T-helper 1 cell treated with Interleukin-12 subunit alpha and Interleukin-12 subunit beta and Interleukin-4 antibody, amounts not matched to agents 30 μg/mL and 1 μg/mL, for 36 hours (primary cell): ENCODE data around the gene SERPINB8.

Experiments used
- H3K27ac Mint-ChIP-seq: one replicate; pipeline ENCODE4 v1.8.0; 2021; ENCODE audit warnings: mild to moderate bottlenecking, mixed read lengths
- H3K27me3 Mint-ChIP-seq: one replicate; pipeline ENCODE4 v1.8.0; 2021; ENCODE audit warnings: low read depth, mixed read lengths
- H3K36me3 Mint-ChIP-seq: one replicate; pipeline ENCODE4 v1.8.0; 2021; ENCODE audit warnings: low read depth, mixed read lengths
- H3K4me1 Mint-ChIP-seq: one replicate; pipeline ENCODE4 v1.8.0; 2021; ENCODE audit warnings: low read depth, mixed read lengths
- H3K4me3 Mint-ChIP-seq: one replicate; pipeline ENCODE4 v1.8.0; 2021; ENCODE audit warnings: mild to moderate bottlenecking, moderate library complexity, mixed read lengths
- H3K9me3 Mint-ChIP-seq: one replicate; pipeline ENCODE4 v1.8.0; 2021; ENCODE audit warnings: mixed read lengths

Gene SERPINB8

DNA sequence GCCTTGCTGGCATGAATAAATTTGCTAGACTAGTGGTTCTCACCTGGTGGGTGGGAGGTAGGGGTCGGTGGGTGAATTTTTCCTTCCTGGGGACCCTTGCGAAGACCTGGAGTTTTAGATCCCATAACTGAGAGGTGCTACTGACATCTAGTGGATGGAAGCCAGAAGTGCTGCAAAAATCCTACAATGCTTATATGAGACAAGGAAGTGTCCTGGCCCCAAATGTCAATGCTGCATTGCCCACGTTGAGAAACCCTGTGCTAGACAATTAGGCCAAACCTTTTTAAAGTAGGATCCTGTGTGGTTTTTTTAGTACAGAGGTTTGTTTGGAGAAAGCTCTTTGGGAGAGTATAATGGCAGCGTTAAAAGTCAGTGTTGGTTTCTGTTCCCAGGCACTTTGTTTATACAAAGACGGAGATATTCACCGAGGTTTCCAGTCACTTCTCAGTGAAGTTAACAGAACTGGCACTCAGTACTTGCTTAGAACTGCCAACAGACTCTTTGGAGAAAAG is 9.6 kb downstream of the SERPINB8 start:
- Mint-ChIP-seq H3K36me3 (peaks cover 15% of the 10 kb centered on the region), H3K4me1 (peaks cover 33% of the 10 kb centered on the region), H3K27me3 (no peaks in the 10 kb centered on the region), H3K27ac (peak overlapping the region; percentile 45), H3K9me3 (no peaks in the 10 kb centered on the region), H3K4me3 (no peak overlapping the region)

GRCh38 chr18:63980027-63980426 is 10.1 kb downstream of the SERPINB8 start:
- Mint-ChIP-seq H3K4me3 (no peak overlapping the region), H3K9me3 (no peaks in the 10 kb centered on the region), H3K27me3 (no peaks in the 10 kb centered on the region), H3K27ac (peak overlapping the region; percentile 60), H3K36me3 (peaks cover 18% of the 10 kb centered on the region), H3K4me1 (peaks cover 28% of the 10 kb centered on the region)

GRCh38 chr18:63980896-63981460 is 11.1 kb downstream of the SERPINB8 start:
- Mint-ChIP-seq H3K27me3 (no peaks in the 10 kb centered on the region), H3K36me3 (peaks cover 18% of the 10 kb centered on the region), H3K27ac (peak overlapping the region; percentile 1), H3K4me1 (peaks cover 27% of the 10 kb centered on the region), H3K4me3 (no peak overlapping the region), H3K9me3 (no peaks in the 10 kb centered on the region)

DNA sequence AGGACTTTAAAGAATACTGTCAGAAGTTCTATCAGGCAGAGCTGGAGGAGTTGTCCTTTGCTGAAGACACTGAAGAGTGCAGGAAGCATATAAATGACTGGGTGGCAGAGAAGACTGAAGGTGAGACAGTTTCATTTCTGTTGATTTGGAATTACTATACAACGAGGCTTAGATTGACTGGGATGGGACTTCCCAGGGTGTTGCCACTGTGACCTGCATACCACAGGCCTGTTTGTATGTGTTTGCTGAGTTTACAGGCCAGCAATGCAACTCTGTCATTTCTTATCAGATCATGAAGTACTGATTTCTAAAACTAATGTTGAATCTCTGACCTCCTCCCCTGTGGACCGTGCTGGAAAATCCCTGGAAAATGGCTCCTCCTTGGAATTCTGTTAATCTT is 11.8 kb downstream of the SERPINB8 start:
- Mint-ChIP-seq H3K27me3 (no peaks in the 10 kb centered on the region), H3K36me3 (peaks cover 24% of the 10 kb centered on the region), H3K27ac (no peak overlapping the region), H3K9me3 (no peaks in the 10 kb centered on the region), H3K4me1 (peaks cover 27% of the 10 kb centered on the region), H3K4me3 (no peak overlapping the region)

DNA sequence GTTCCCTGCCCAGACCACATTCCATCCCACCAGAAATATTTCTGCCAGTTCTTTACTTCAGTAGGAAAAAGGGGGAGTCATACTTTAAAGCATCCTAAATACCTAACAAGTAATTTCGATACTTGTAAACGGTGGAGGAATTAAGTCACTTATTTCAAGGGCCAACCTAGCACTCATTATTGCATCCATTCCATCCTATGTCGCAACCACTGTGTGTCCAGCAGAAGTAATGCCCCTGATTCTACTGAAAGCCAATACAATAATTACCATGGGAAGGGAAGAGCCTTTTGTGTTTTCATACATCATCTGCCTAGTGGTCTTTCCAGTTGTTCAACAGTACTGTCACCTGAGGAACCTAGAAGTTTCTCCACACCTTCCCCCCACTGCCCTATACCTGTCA is 12.5 kb downstream of the SERPINB8 start:
- Mint-ChIP-seq H3K4me1 (peaks cover 27% of the 10 kb centered on the region), H3K27ac (peak overlapping the region; percentile 69), H3K27me3 (no peaks in the 10 kb centered on the region), H3K4me3 (no peak overlapping the region), H3K36me3 (peaks cover 26% of the 10 kb centered on the region), H3K9me3 (no peaks in the 10 kb centered on the region)

GRCh38 chr18:63986885-63987284 is 17.0 kb downstream of the SERPINB8 start:
- Mint-ChIP-seq H3K36me3 (peaks cover 22% of the 10 kb centered on the region), H3K27ac (no peak overlapping the region), H3K9me3 (no peaks in the 10 kb centered on the region), H3K27me3 (no peaks in the 10 kb centered on the region), H3K4me3 (no peak overlapping the region), H3K4me1 (peaks cover 3% of the 10 kb centered on the region)

DNA sequence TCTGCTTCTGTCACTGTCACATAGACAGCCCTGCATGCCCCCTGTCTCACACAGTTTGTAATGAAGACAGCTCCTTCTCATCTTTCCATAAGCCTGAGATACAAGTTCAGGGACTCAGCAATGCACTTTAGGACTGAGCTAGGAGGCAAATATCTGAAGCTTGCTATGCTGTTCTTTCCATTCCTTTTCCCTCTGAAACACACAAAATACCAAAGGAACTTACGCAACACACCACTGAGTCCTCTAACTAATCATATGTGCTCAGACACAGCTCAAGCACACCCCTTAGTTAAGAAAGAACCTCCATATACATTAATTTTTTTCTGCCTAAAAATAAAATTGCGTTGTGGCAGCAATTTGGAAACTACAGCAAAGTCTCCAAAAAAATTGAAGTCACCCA is 17.9 kb downstream of the SERPINB8 start:
- Mint-ChIP-seq H3K27me3 (no peaks in the 10 kb centered on the region), H3K9me3 (no peaks in the 10 kb centered on the region), H3K27ac (no peak overlapping the region), H3K4me1 (peaks cover 5% of the 10 kb centered on the region), H3K4me3 (no peak overlapping the region), H3K36me3 (peaks cover 18% of the 10 kb centered on the region)

GRCh38 chr18:63992751-63993150 is 22.9 kb downstream of the SERPINB8 start:
- Mint-ChIP-seq H3K27ac (no peak overlapping the region), H3K4me1 (peaks cover 3% of the 10 kb centered on the region), H3K36me3 (peaks cover 3% of the 10 kb centered on the region), H3K4me3 (no peak overlapping the region), H3K27me3 (no peaks in the 10 kb centered on the region), H3K9me3 (peaks cover 11% of the 10 kb centered on the region)

GRCh38 chr18:63994783-63995399 is 25.0 kb downstream of the SERPINB8 start:
- H3K9me3 Mint-ChIP-seq, result peaks cover 11% of the 10 kb centered on the region
- H3K4me1 Mint-ChIP-seq, result peaks cover 3% of the 10 kb centered on the region
- no peaks in the 10 kb centered on the region for H3K27me3 Mint-ChIP-seq
- H3K4me3 Mint-ChIP-seq, result no peak overlapping the region
- H3K36me3 Mint-ChIP-seq, result peaks cover 2% of the 10 kb centered on the region
- no peak overlapping the region for H3K27ac Mint-ChIP-seq

DNA sequence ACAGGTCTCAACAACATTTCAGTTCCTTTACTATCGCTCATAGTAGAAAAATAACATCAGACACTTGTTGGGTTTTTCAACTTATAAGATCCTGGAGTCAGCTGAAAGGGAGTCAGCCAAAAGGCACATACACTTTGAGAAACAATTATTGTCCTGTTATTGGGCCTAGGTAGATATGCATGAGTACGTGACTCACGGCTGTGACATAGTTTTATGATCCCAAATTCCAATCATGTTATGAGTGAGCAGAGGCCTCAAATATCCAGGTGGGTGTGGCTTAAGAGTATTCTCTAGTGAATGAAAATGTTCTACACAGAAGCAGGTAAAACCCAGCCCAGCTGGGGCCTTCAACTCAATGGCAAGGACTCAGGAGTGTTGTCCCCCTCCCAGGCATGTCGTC is 27.2 kb downstream of the SERPINB8 start:
- peaks cover 14% of the 10 kb centered on the region for H3K9me3 Mint-ChIP-seq
- no peak overlapping the region for H3K27ac Mint-ChIP-seq
- no peaks in the 10 kb centered on the region for H3K27me3 Mint-ChIP-seq
- H3K4me3 Mint-ChIP-seq, result no peak overlapping the region
- H3K4me1 Mint-ChIP-seq, result peaks cover 3% of the 10 kb centered on the region
- peaks cover 2% of the 10 kb centered on the region for H3K36me3 Mint-ChIP-seq

DNA sequence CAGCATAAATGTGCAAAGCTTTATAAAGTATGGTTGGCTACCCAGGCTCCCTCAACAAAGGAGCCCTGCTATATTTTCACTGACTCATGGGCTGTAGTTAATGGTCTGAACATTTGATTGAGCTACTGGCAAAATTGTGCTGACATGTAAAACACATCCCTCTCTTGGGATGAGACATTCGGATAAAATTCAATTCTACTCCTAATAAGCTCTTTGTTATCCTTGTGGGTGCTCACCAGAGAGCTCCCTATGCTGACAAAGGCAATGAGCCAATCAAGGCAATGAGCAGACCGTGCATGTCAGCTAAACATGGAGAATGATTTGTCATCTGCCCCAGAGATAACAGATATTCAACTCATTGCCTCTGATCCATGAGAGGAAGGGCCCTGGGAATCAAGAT is 27.7 kb downstream of the SERPINB8 start:
- peaks cover 14% of the 10 kb centered on the region for H3K9me3 Mint-ChIP-seq
- peaks cover 2% of the 10 kb centered on the region for H3K36me3 Mint-ChIP-seq
- H3K27ac Mint-ChIP-seq, result no peak overlapping the region
- H3K4me1 Mint-ChIP-seq, result peaks cover under 1% of the 10 kb centered on the region
- H3K4me3 Mint-ChIP-seq, result no peak overlapping the region
- no peaks in the 10 kb centered on the region for H3K27me3 Mint-ChIP-seq

GRCh38 chr18:63999871-64000270 is 30.0 kb downstream of the SERPINB8 start:
- H3K27me3 Mint-ChIP-seq, result peaks cover 8% of the 10 kb centered on the region
- H3K9me3 Mint-ChIP-seq, result peaks cover 17% of the 10 kb centered on the region
- no peak overlapping the region for H3K27ac Mint-ChIP-seq
- H3K4me1 Mint-ChIP-seq, result no peaks in the 10 kb centered on the region
- no peak overlapping the region for H3K4me3 Mint-ChIP-seq
- H3K36me3 Mint-ChIP-seq, result peaks cover 2% of the 10 kb centered on the region

- Mint-ChIP-seq H3K27me3 (peaks cover 8% of the 10 kb centered on the region), H3K9me3 (peaks cover 6% of the 10 kb centered on the region), H3K4me3 (no peak overlapping the region), H3K36me3 (no peaks in the 10 kb centered on the region), H3K27ac (no peak overlapping the region), H3K4me1 (no peaks in the 10 kb centered on the region)
Measured at GRCh38 chr18:64002581-64002980, 32.7 kb downstream of the SERPINB8 start.

DNA sequence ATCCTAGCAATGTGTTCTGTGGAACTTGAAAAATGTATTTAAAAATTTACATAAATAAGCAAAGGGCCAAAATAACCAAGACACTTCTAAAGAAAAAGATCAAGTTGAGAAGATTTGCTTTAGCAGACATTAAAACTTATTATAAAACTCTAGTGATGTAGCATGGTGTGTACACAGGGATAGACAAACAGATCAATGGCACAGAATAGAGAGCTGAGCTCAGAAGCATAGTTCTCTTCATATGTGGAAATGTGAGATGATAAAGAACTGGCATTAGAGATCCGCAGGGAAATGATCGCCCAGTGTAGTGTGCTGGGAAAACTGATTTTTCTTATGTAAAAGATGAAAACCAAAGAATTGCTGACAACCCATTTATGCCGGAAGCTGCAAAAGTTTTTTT is 39.4 kb downstream of the SERPINB8 start:
- Mint-ChIP-seq H3K9me3 (no peaks in the 10 kb centered on the region), H3K36me3 (no peaks in the 10 kb centered on the region), H3K4me3 (no peak overlapping the region), H3K4me1 (no peaks in the 10 kb centered on the region), H3K27ac (no peak overlapping the region), H3K27me3 (no peaks in the 10 kb centered on the region)

DNA sequence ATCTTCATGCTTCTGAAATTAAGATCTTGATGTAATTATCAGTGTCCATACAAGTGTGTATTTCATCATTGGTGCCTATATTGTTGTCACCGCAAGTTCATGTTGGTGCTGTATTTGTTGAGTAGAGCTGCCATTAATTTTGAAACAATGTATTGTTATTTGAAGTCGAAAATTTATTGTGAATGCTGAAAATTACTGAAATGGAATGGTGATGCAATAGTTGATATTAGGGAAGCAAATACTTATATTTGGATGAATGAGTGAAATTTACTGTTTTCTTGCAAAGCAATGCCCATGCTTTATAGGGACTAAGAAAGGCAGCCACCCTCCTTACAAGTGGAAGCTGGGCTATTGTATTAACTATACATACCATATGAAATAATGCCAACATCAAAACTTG is 41.6 kb downstream of the SERPINB8 start:
- H3K4me1 Mint-ChIP-seq, result no peaks in the 10 kb centered on the region
- H3K27me3 Mint-ChIP-seq, result no peaks in the 10 kb centered on the region
- H3K9me3 Mint-ChIP-seq, result no peaks in the 10 kb centered on the region
- no peak overlapping the region for H3K4me3 Mint-ChIP-seq
- H3K27ac Mint-ChIP-seq, result no peak overlapping the region
- no peaks in the 10 kb centered on the region for H3K36me3 Mint-ChIP-seq
